Measurements from ENCODE around the gene LRRC38. TPM values are rescaled to one million over a fixed set of nuclear protein-coding genes. Genes with fewer than 3 reads are reported as not detected.

The LRRC38 gene
- total RNA-seq, 1 experiment from 2014 or later = not detected

- H3K4me3 ChIP-seq (replicated peaks in 1 of 2; ENCODE audit: low read depth in 1 of 2, low read length in 2 of 2) = no peak overlapping the region
- no peak overlapping the region for H2AFZ ChIP-seq (ENCODE audit: low read depth, low read length, poor library complexity, severe bottlenecking)
- no peak overlapping the region for H3K27ac ChIP-seq (ENCODE audit: low read depth, low read length)
- no peaks in the 10 kb centered on the region for H3K9me2 ChIP-seq (ENCODE audit: insufficient read depth)
- no peaks in the 10 kb centered on the region for H3K36me3 ChIP-seq (ENCODE audit: control insufficient read depth in 1 of 2, insufficient read depth in 2 of 2, low read length in 2 of 2)
- RAD21 ChIA-PET (ENCODE audit: low non-redundant PET in 1 of 2, low total read pairs in 2 of 2, uncharacterized antibody in 2 of 2, unreplicated experiment in 2 of 2) = no interaction called here
- BruUV-seq (replicated peaks) = no TSS peak
- H3K9ac ChIP-seq (ENCODE audit: low read length) = no peak overlapping the region
- no peak for TF ChIP-seq FOSL1 (IDR thresholded peaks at IDR 0.05; ENCODE audit: low read depth)
- TF ChIP-seq ELF1 (IDR thresholded peaks at IDR 0.05; ENCODE audit: borderline replicate concordance, low read depth) = no peak
- TF ChIP-seq MAX (IDR thresholded peaks at IDR 0.05) = no peak
- no peak for TF ChIP-seq REST (IDR thresholded peaks at IDR 0.05; ENCODE audit: low read depth)
- no peak for TF ChIP-seq ZNF274 (IDR thresholded peaks at IDR 0.05; ENCODE audit: low read depth, low read length)
- no peak for TF ChIP-seq CEBPB (IDR thresholded peaks at IDR 0.05; ENCODE audit: low read depth)
- TF ChIP-seq YY1 (IDR thresholded peaks at IDR 0.05; ENCODE audit: extremely low read depth, insufficient replicate concordance, low read depth, low read length) = no peak
- no peak for TF ChIP-seq TCF7L2 (IDR thresholded peaks at IDR 0.05; ENCODE audit: borderline replicate concordance, extremely low read depth, insufficient read depth, insufficient read length)
- TF ChIP-seq SRF (IDR thresholded peaks at IDR 0.05; ENCODE audit: low read depth) = no peak
- TF ChIP-seq CTCF (IDR thresholded peaks at IDR 0.05 in 2 of 3, conservative IDR thresholded peaks at IDR 0.05 in 1 of 3; ENCODE audit: borderline replicate concordance in 1 of 3, insufficient read depth in 1 of 3, low read depth in 2 of 3, low read length in 2 of 3) = no peak
- TF ChIP-seq RAD21 (IDR thresholded peaks at IDR 0.05; ENCODE audit: low read depth) = no peak
- no peak for TF ChIP-seq EZH2 (IDR thresholded peaks at IDR 0.05)
- peaks cover 0 to 5% of the 10 kb centered on the region in 2 experiments; a peak in 1 of 4 replicates for H3K4me1 ChIP-seq (ENCODE audit: control insufficient read depth in 1 of 2, insufficient read depth in 2 of 2, low read length in 2 of 2)
- POLR2A ChIA-PET = no interaction called here
- intact Hi-C loops (cut with micrococcal nuclease) = no loop called here
- H3K79me2 ChIP-seq (ENCODE audit: insufficient read depth, low read length) = no peaks in the 10 kb centered on the region
- no peak for DNase-seq (ENCODE audit: low read depth, low spot score)
- no peak for ATAC-seq
- H3K9me3 ChIP-seq (ENCODE audit: control insufficient read depth in 1 of 2, insufficient read depth in 1 of 2, low read depth in 1 of 2, low read length in 2 of 2) = no peaks in the 10 kb centered on the region
- CTCF ChIA-PET = no interaction called here
- no peaks in the 10 kb centered on the region for H4K20me1 ChIP-seq (ENCODE audit: insufficient read depth)
- no peak overlapping the region for H3K4me2 ChIP-seq (ENCODE audit: low read length)
- no peaks in the 10 kb centered on the region for H3K27me3 ChIP-seq (ENCODE audit: insufficient read depth, low read length)
Measured at GRCh38 chr1:13487143-13487868, 26.5 kb downstream of the LRRC38 start.
